HS-27A (cell line): ENCODE measurements around the gene CCDC150.
"Not testable (repeated sequence)": the region's sequence is repeated elsewhere in the genome, so short reads cannot be mapped to it uniquely, and the experiment has no call there.

ENCODE experiments used
- DNase-seq: peaks from one replicate; pipeline ENCODE4 v3.0.0-alpha.2; 2012; ENCODE audit warnings: low read depth, missing footprints

Gene CCDC150

GRCh38 chr2:196712867-196713266 lies 73.4 kb downstream of the CCDC150 start:
- no peak for DNase-seq

DNA sequence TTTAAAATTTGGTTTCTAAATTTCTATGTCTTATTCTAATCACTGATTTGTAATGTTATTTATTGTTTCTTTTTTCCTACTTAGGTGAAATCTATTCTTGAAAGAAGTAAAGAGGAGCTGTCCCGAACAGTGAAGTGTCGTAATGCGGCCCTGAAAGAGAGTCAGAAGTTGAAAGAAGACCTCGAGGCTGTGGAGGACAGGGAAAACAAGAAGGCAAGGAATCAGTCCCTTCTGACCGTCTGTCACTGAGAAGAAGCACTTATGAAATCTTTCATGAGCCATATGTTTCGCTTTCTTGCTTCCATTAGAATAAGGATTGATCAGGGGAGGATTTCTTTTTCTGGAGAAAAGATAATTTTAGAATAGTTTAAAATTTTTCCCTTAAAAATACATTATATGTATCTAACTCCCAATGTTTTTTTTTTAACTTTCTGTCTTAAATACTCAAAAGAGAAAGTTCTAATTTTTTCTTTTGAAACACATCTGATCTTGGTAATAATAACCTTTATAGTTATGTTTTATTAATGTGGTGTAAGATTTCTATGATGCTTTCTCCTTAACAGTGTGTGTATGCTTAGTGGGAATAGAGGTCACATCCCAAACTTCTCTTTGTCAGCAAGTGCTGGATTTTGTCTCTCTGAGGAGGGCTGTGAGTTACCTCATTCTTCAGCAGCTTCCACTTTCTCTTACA lies 79.0 kb downstream of the CCDC150 start:
- DNase-seq: no peak

DNA sequence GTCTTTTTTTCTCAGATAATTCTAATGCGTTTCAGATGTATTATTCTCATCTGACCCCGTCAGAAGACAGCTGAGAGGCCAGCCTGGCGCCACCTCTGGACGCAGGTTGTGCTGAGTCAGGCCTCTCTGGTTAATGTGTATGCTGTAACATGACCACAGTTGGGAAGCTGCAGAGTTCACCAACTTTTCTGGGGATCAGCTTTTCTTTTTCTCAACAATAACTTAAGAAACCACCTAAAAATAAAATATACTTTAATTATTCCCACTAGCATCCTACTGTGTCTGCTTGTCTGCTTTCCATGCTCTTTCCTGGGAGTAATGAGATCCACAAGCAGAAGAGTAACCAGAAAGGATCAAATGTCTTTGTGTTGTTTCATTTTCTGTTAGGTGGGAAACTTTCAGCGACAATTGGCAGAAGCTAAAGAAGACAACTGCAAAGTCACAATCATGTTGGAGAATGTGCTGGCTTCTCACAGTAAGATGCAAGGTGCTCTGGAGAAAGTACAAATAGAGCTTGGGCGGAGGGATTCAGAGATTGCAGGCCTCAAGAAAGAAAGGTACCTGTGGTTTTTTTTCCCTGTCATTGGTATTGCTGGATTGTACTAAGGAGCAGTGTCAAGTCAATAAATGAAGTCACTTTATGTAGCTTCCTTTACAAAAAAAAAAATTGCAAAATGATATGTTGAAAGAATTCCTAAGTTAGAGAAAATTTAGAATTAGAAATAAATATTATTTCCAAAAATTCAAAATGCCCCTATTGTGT lies 79.8 kb downstream of the CCDC150 start:
- DNase-seq: no peak

- no peak for DNase-seq
Measured at GRCh38 chr2:196723571-196723970, 84.1 kb downstream of the CCDC150 start.

DNA sequence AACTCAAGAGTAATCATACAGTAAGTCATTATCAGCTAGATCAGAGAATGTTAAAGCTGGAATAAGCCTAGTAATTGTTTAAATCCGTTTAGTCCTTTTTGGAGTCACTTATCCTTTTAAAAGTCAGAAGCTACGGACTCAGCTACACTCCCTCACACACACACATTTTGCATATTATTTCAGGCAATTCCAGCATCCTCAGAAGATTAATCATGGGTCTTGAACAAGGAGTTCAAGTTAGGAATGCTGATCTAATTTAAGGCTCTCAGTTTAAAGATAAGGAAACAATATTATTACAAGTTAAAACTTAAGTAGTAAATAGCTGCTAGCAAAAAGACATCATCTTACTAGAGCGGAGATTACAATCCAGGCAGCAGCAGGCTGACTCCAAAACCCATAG lies 85.7 kb downstream of the CCDC150 start:
- no peak for DNase-seq

GRCh38 chr2:196725882-196726281 lies 86.4 kb downstream of the CCDC150 start:
- no peak for DNase-seq

DNA sequence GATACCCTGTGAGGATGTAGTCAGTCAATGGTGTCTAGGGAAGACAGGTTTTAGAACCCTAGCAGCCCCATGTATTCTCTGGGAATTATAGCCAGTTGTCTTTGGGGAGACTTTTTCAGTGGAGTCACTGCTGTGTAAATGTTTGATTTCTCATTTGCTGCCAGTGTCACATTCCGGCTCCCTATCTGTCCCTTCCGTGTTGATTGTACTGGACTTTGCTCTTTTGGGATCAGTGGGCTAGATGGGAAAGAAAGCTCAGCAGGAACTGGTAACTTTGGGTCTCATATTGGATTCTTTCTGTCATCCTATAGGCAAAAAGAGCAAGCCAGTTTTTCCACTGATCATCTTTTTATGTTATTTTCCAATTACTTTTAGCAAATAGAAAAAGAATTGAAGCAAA lies 89.9 kb downstream of the CCDC150 start:
- DNase-seq: no peak

GRCh38 chr2:196736646-196737045 lies 97.1 kb downstream of the CCDC150 start:
- DNase-seq: not testable (repeated sequence)

DNA sequence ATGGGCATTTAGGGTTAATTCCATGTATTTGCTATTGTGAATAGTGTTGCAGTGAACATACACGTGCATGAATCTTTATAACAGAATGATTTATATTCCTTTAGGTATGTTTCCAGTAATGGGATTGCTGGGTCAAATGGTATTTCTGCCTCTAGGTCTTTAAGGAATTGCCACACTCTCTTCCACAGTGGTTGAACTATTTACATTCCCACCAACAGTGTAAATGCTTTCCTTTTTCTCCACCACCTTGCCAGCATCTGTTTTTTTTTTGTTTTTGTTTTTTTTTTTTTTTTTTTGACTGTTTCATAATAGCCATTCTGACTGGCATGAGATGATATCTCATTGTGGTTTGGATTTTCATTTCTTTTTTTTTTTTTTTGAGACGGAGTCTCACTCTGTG lies 97.5 kb downstream of the CCDC150 start:
- DNase-seq: no peak

DNA sequence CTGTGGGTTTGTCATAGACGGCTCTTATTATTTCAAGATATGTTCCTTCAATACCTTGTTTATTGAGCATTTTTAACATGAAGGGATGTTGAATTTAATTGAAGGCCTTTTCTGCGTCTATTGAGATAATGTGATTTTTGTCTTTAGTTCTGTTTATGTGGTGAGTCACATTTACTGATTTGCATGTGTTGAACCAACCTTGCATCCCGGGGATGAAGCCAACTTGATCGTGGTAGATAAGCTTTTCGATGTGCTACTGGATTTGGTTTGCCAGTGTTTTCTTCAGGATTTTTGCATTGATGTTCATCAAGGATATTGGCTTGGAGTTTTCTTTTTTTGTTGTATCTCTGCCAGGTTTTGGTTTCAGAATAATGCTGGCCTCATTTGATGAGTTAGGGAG lies 99.5 kb downstream of the CCDC150 start:
- DNase-seq: no peak

DNA sequence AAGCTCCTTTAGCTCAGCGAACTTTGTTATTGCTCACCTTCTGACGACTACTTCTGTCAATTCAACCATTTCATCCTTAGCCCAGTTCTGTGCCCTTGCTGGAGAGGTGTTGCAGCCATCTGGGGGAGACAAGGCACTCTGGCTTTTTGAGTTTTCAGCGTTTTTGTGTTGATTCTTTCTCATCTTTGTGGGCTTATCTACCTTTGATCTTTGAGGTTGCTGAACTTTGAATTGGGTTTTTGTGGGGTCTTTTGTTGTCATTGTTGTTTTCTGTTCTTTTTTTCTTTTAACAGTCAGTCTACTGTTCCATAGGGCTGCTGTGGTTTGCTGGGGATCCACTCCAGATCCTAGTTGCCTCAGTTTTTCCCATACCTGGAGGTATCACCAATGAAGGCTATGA lies 102.7 kb downstream of the CCDC150 start:
- DNase-seq: no peak

DNA sequence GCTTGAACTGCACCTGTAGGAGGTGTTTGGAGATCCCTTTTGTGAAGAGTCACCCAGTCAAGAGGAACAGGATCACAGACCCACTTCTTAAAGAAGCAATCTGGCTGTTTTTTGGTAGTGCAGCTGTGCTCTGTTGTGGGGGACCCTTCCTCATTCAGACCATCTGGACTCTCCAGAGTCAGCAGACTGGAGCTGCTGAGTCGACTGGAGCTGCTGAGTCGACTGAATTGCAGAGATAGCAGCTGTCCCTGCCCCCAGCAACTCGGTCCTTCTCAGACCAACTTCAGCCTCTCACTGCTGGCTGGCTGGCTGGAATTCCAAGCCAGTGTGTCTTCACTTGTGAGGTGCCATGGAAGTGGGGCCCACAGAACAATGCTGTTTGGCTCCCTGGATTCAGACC lies 103.2 kb downstream of the CCDC150 start:
- DNase-seq: no peak

DNA sequence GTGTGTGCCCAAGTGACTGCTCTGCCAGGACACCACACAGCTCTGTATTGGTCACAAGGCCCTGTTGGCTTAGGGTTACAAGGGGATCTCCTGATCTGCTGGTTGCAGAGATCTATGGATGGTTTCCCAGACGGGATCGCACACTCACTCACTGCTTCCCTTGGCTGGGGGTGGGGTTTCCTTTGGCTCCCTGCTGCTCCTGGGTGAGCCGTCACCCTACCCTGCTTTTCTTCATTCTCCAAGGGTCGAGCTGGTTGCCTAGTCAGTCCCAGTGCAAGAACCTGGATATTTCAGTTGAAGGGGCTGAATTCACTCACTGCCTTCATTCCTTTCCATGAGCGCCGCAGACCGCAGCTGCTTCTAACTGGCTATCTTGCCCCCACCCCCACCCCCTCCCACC lies 103.7 kb downstream of the CCDC150 start:
- no peak for DNase-seq

- DNase-seq: no peak
Measured at GRCh38 chr2:196745711-196746110, 106.2 kb downstream of the CCDC150 start.

GRCh38 chr2:196747400-196747799 lies 107.9 kb downstream of the CCDC150 start:
- no peak for DNase-seq

DNA sequence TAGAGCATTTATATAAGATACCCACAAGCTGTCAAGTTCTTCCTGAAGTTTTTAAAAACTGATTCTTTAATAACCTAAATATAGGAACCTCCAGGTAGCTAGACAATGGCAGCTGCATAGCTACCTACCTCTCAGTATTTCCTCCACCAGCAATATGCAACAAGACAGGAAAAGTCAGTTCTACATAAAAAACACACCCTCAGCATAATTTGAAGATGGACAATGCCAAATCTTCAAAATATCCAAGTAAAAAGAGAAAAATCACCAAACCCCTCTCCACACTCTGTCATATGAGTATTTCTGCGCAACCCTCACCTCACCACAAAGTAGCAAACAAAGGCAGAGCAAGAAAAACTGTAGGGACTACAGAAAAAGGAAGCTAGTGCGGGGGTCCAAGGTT lies 108.6 kb downstream of the CCDC150 start:
- no peak for DNase-seq

DNA sequence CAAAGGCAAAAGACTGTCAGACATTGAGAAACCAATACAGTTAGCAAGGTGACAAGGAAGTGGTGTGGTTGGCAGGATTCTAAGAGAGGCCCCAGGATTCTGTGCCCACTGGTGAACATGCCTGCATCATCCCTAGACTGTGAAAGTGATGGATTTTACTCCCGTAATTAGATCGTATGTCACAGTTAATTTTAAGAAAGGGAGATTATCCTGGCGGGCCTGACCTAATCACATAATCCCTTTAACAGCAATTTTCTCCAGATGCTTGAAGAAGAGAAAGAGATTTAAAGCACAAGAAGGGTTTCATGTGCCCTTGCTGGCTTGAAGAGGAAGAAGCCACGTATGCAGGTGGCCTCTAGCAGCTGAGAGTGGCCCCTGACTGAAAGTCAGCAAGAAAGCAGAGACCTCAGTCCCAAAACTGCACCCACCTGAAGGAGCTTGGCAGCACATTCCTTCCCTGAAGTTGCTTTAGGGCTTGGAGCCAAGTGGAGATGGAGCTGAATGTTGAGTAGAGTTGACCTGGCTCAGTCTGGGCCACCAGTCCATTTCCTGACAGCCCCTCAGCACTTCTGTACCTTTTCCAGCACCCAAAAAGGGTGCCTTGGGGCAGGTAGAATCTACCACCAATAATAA lies 110.9 kb downstream of the CCDC150 start:
- DNase-seq: no peak

GRCh38 chr2:196750977-196751631 lies 111.6 kb downstream of the CCDC150 start:
- no peak for DNase-seq

DNA sequence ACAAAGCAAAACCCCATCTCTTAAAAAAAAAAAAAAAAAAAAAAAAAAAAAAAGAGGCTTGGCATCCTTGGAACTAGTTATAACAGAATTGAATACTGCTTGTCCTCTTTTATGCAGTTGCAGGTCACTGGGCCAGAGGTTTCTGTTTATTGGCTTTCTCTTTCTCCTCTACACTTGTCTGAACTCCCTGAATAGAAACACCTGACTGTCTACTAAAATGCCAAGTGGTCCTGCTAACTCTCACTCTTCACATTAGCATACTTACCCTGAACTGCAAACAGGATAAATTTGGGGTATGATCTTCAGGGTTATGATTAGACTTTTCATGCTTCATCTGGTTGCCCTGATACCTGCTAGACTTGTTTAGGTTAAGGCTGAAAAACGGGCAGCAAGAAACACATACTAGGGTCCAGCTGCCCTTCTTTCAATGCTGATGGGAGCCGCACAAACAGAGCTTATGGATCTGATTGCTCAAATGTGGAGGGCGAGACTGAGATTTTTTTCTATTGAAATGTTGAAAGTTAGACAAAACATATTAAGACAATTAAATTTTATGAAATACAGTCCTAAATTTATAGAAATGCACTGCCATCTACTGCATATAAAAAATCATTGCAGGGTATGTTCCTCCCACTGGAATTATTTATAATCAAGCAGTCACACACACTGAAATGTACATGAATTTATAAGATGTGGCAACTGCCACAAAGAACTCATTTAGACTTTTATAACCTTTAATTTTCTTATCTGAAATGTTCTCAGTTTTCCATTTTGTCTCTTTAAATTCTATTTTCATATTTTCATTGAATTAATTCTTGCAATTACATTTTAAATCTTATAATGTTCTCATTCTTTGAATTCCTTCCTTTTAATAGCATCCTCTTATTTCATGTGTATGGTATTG lies 119.2 kb downstream of the CCDC150 start:
- DNase-seq: no peak

GRCh38 chr2:196759378-196759706 lies 119.8 kb downstream of the CCDC150 start:
- no peak for DNase-seq

DNA sequence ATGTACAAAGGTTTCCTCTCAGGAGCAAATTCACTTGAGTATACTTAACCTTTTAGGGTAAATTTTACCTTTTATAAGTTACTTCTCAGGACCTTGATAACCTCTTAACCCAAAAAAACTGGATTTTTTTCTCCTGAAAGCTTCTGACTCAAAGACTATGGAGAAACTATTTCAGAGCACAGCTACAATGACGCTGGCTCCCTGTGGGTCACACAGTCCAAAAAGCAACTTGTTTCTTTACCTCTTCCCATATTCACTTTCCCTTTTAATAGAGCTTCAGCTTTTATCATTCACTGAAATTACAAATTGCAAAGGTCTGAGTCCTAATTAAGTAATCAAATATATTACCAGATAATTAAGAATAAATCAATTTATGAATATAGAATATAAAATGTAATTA lies 127.6 kb downstream of the CCDC150 start:
- no peak for DNase-seq
